HK-2 (cell line): ENCODE results near the gene CREB1.

Experiments used
- DNase-seq: peaks from one replicate; pipeline ENCODE4 v3.0.0-alpha.2; 2018; ENCODE audit not compliant: unreplicated experiment

Gene CREB1

DNA sequence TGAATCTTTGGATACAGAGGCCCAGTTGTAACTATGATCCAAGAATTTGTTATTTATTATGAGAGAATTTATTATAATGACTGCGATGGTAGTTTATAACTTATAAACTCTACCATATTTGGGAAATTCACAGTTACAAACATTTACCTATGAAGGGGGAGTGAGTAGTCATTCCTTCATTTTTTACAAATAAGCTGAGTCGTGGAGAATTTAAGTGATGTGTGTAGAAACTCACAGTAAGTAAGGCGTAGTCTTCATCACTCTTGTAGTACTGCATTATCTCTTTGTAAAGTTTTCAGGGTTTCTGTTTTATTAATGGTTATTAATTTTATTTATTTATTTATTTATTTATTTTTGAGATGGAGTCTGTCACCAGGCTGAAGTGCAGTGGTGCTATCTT is 13.5 kb downstream of the CREB1 start:
- no peak for DNase-seq

DNA sequence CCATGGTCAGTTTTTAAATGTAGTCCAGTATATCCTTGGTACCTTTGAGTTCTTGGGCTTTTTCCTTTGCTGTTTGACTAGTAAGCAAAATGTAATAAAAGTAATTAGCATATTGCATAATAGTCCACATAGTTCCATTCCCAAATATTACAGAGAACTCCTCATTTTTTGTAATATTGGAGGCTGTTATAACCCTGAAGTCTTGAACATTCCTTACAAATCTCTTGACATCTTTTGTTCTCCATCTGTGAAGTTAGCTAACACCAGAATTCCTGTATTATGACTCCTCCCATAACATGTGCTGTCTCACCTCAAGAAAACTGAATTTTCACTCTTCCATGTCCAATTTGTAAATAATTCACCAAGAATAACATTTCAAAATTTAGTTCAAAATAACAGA is 17.1 kb downstream of the CREB1 start:
- DNase-seq, result no peak

- DNase-seq, result no peak
Observed at GRCh38 chr2:207549145-207549544, 19.4 kb downstream of the CREB1 start.

GRCh38 chr2:207558079-207558491 is 28.3 kb downstream of the CREB1 start:
- DNase-seq, result no peak

DNA sequence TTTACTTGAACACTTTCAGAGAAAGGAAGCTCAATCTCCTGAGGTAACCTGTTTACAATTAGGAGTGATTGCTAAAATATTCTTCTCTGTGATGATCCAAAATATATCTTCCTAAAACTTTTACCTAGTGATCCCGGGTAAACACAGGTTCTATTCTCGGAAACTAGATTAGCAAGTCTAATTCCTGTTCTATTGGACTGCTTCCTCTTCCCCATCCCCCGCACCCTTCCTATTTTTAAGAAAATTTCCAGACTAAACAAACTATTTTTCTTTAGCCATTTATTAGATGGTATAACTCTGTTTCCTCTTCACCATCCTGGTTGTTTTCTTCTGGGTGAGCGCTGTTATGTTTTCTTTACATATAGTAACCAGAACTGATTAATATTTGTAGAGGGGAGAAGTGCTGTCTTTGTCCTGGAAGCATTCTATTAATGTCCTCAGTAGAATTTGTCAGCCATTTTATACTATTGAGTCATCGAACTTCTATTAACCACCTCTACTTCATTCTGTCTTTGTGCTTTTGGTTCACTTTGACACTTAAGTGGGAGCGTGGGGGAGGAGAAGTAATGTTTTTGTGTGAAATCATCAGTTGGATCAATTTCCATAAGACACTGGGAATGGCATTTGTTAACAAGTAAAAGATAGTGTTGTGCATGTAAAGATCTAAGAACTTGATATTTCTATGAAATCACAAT is 31.8 kb downstream of the CREB1 start:
- no peak for DNase-seq

DNA sequence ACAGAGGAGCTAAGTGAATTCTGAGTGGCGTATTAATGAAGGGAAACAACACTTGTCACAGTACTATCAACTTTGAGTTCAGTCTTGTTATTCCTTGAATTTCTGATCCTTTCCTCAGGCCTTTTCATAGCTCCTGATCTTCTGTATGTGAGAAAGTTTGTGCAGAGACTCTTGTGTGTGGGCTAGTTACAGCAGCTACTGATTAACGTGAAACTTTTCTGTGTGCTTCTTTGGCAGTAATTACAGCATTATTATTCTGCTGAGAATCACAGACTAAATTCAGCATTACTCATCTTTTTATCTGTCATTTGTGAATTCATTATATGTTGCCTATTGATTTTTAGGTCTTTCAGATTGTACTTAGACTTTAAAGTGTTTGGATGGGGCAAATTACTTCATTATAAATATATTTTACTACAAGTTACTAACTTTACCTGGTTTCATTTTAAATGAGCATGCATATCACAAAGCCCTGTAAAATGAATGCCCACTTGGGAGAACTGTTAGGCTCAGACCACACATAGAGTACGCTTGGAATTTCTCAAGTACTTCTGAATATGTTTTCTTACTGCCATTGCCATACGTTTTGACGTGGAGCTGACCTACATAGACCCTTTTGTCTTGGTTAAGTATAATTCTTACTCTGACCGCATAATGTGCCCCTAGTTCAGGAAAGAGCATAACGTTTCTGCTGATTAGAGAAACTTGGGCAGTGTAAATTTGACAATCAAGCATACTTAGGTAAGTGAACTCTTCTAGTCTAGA is 36.2 kb downstream of the CREB1 start:
- no peak for DNase-seq

- DNase-seq, result no peak
Observed at GRCh38 chr2:207567671-207568070, 37.9 kb downstream of the CREB1 start.

GRCh38 chr2:207571370-207571769 is 41.6 kb downstream of the CREB1 start:
- no peak for DNase-seq

DNA sequence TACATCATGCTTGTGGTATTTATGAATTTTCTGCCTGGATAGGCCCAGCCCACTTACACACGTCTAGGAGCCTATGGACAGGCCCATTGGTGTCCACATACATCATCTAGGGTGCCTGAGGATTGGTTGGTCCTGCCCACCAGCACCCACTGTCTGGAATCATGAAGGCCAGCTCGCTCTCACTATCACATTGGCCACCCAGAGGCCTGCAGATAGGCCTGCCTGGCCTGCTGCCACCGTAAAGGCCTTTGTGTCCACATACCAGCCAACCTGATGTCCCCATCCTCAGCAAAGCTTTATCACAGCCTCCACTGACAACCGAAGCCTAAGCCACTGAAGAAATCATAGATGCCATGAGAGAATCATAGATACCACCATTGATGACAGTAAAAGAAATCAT is 55.2 kb downstream of the CREB1 start:
- no peak for DNase-seq

DNA sequence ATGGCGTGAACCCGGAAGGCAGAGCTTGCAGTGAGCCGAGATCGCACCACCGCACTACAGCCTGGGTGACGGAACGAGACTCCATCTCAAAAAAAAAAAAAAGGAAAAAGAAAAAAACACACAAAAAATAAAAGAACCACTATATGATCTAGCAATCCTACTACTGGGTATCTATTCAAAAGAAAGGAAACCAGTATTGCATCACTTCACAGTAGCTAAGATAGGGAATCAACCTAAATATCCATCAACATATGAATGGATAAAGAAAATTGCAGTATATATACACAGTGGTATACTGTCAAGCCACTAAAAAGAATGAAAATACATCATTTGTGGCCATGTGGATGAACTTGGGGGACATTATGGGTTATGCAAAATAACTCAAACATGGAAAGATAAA is 57.5 kb downstream of the CREB1 start:
- no peak for DNase-seq

- DNase-seq, result no peak
Observed at GRCh38 chr2:207589143-207589542, 59.4 kb downstream of the CREB1 start.

GRCh38 chr2:207593277-207593676 is 63.5 kb downstream of the CREB1 start:
- no peak for DNase-seq

DNA sequence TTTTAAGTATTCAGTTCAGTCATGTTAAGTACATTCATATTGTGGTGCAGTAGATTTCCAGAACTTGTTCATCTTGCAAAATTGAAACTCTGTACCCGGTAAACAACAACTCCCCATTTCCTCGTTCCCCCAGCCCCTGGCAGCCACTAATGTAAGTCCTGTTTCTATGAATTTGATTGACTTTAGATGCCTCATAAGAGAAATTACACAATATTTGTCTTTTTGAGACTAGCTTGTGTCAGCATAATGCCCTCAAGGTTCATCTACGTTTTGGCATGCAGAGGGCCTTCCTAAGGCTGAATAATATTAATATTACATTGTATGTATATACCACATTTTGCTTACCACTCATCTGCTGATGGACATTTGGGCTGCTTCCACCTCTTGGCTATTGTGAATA is 64.5 kb downstream of the CREB1 start:
- DNase-seq, result no peak

DNA sequence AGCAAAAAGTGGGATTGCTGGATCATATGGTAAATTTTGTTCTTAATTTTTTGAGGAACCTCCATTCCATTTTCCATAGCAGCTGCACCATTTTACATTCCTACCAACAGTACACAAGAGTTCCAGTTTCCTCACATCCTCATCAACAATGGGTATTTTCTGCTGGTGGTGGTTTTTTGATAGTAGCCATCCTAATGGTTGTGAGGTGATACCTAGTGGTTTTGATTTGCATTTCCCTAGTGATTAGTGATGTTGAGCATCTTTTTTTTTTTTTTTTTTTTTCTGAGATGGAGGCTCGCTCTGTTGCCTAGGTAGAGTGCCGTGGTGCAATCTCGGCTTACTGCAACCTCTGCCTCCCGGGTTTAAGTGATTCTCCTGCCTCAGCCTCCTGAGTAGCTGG is 65.0 kb downstream of the CREB1 start:
- DNase-seq, result no peak

DNA sequence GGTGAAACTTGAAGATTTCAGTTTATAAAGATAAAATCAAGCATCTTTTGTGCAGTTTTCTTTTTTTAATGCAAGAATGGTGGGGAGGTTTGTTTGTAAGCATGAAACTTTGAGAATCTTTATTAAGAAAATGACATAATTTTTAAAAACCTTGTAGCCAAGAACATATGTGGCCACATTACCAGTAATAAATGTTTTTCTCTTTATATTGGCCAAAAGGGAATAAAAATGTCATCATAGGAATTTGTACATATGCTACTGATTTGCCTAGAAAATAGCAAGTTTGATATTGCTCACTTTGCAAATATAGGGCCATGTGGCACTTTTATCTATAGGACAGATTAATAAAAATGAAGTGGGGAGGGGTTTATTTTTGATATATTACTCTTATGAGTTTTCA is 69.9 kb downstream of the CREB1 start:
- DNase-seq, result no peak

DNA sequence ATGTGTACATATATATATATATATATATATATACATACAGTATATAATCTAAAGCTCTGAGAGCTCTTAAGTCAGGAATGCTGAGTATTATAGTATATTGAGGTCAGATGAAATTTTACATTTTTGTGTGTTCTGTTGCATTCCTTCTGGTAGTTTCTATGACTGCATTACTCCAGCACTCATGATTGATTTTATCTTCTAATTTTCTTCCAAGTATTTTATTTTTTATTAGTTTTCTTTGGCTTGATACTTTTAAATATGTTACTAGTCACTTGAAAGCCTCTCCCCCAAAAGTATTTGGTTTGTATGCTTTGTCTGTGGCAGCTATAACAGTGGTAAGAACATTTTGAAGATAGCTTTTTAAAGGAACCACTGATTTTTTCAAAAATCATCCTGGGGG is 70.5 kb downstream of the CREB1 start:
- DNase-seq, result no peak

GRCh38 chr2:207601774-207602173 is 72.0 kb downstream of the CREB1 start:
- no peak for DNase-seq

DNA sequence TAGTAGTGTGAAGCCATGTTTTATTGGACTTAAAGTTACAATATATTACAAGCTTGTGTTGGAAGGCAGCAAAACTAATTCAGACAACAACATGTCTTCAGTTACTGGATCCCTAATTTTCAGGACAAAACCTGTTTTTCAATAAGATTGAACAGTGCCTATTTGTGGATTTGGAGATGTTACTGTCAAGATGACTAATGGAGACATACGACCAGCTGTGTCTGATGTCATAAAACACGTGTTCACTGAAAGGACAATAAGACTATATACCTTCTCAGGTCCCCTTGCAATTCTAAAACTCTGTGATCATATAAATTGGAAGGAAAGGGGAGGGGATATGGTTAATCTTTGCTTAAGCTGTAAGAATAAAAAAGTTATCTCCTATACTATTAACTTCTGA is 73.7 kb downstream of the CREB1 start:
- no peak for DNase-seq

GRCh38 chr2:207606399-207606798 is 76.6 kb downstream of the CREB1 start:
- DNase-seq, result no peak

DNA sequence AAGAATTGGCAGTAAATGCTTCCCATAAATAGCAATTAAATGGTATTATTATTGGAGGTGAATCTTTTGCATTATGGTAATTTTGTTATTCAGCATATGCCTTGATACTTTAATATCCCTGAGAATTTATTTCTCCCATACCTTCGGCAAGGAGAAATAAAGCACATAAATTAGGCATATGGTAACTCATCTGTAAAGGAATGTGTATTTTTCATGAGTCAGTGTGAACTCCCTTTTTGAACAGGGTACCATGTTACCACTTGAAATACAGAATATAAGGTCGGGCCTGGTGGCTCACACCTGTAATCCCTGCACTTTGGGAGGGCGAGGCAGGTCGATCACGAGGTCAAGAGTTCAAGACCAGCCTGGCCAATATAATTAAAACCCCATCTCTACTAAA is 77.1 kb downstream of the CREB1 start:
- no peak for DNase-seq

DNA sequence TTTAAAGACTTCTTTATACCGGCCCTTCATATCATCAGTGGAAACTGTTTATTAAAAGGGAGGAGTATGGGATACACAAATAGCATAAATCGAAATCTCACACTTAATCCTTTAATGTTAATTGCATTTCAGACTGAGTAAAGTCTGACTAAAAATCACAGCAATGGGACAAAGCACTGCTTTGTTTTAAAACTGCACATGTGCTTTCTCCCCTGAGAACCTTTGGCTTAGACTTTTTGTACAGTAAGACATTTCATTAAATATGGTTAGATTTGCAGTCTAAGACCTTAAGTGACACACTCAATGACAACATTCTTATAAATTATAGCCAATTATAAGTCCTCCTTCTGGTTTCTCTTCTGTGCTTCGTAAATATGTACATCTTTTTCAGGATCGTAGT is 83.0 kb downstream of the CREB1 start:
- no peak for DNase-seq

GRCh38 chr2:207614824-207615223 is 85.1 kb downstream of the CREB1 start:
- DNase-seq, result no peak

DNA sequence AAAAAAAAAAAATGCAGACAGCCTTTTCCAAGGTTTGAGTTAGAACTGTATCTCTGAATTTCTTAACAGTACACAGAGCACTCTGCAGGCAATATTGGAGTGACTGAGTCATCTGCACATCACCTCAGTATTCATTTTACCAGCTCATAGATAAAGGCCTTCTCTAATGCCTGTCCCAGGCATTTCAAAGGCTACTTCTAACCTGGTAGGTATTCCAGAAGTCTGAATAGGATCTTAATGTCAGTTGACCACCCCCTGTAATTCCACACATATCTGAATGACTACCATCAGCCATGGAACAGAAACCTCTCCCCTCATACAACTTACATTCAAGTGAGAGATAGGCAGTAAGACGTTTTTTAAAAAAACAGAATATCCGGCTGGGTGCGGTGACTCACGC is 86.4 kb downstream of the CREB1 start:
- DNase-seq, result no peak
